ENCODE measurements around the gene CLCN3. TPM values are rescaled to one million over a fixed set of nuclear protein-coding genes. Genes with fewer than 3 reads are reported as not detected.

CLCN3 gene
- total and polyA plus RNA-seq, 9 of the 15 experiments (the other 6 are each of a cell fraction or from before 2014, with no cell fraction given): 12.7 to 60.6 (median 38.5) TPM

DNA sequence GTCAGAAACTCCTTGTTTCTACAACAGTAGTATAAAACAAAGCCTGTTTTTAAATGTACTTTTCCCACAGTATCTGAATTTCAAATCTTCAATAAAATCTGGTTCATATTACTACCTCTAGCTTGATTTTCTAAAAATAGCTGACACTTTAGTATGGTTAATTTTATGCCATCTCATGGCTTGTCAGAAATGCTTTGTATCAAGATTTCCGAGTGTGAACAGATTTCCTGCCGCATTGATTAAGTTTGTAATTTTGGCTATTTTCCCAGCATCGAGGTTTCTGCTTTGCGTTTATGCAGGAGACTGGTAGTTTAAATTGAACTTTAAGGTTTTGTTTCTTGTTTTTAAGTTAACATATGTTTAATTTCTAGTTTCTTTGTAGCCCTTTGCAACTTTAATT lies 44.2 kb downstream of the CLCN3 start:
- intact Hi-C loops (cut with micrococcal nuclease): loop anchor here (5.0 kb wide), 1 partner anchor 93 kb away; the partner anchor contains the start of gene HPF1
- H3K79me2 ChIP-seq (ENCODE audit: control insufficient read depth, insufficient read depth, low read length): peaks cover 94% of the 10 kb centered on the region
- in situ Hi-C loops (cut with MboI): no loop called here

More for the DNA sequence above, 44.2 kb downstream of the CLCN3 start:
- H3K9me3 ChIP-seq (replicated peaks; ENCODE audit: control insufficient read depth, insufficient read depth, low read depth, low read length): peaks cover 7% of the 10 kb centered on the region
- ATAC-seq (no peak), FAIRE-seq (no peak), DNase-seq (ENCODE audit: extremely low read depth in 1 of 4, low spot score in 3 of 4) (no peak)
- H2AFZ ChIP-seq (ENCODE audit: low read depth, low read length): no peak overlapping the region
- H4K20me1 ChIP-seq (replicated peaks; ENCODE audit: control insufficient read depth, insufficient read depth, low read length): no peaks in the 10 kb centered on the region
- ChIA-PET CTCF (ENCODE audit: low intra/inter-chr PET ratio) (no interaction called here), POLR2A (interaction anchor here (1.3 kb wide), 1 partner anchor 15 kb away, joined by 3 read pairs; no protein-coding TSS in a partner anchor)
- no peak overlapping the region for H3K9ac ChIP-seq (ENCODE audit: insufficient read depth in 1 of 2, low read depth in 2 of 2, low read length in 2 of 2)
- no peaks in the 10 kb centered on the region for H3K27me3 ChIP-seq (ENCODE audit: control insufficient read depth in 2 of 2, insufficient read depth in 2 of 2, low read length in 2 of 2)
- H3K4me1 ChIP-seq (replicated peaks in 1 of 2; ENCODE audit: control insufficient read depth in 2 of 2, insufficient read depth in 2 of 2, low read length in 2 of 2): peaks cover 0 to 10% of the 10 kb centered on the region in 2 experiments; a peak in 2 of 5 replicates
- no peak overlapping the region; the same call in 2 of the 3 replicates for H3K27ac ChIP-seq (ENCODE audit: extremely low read depth, low read depth, low read length)
- no peaks in the 10 kb centered on the region for H3K9me1 ChIP-seq (ENCODE audit: control insufficient read depth, insufficient read depth, low read length)
- H3K36me3 ChIP-seq (ENCODE audit: control insufficient read depth, insufficient read depth, low read length): peaks cover 19% of the 10 kb centered on the region
- TF ChIP-seq MAFG (tag; conservative IDR thresholded peaks at IDR 0.05): peak; percentile 61
- TF ChIP-seq KDM1A (IDR thresholded peaks at IDR 0.05): peak; percentile 89 to 91
- no peak for TF ChIP-seq CREBBP (IDR thresholded peaks at IDR 0.05; ENCODE audit: low read depth, low read length)
- no peak for TF ChIP-seq CREB3L1 (IDR thresholded peaks at IDR 0.05; ENCODE audit: borderline replicate concordance, low read depth)
- no peak for TF ChIP-seq SREBF2 (CRISPR knock-in tag; IDR thresholded peaks at IDR 0.05)
- TF ChIP-seq ZNF316 (IDR thresholded peaks at IDR 0.05): peak; percentile 90
- peak; percentile 21; the same call in 1 of the 2 replicates for TF ChIP-seq HDAC2 (IDR thresholded peaks at IDR 0.05)
- peak in 1 of 2 experiments; percentile 49; a peak in 2 of 4 replicates for TF ChIP-seq RCOR1 (IDR thresholded peaks at IDR 0.05; ENCODE audit: borderline replicate concordance in 1 of 2, low read depth in 2 of 2, low read length in 2 of 2)
- TF ChIP-seq C11orf30 (IDR thresholded peaks at IDR 0.05; ENCODE audit: low read depth): peak; percentile 59; the same call in 1 of the 2 replicates
- peak; percentile 24; the same call in 1 of the 2 replicates for TF ChIP-seq CBFA2T3 (IDR thresholded peaks at IDR 0.05)
- peak; percentile 64 for TF ChIP-seq MEF2A (IDR thresholded peaks at IDR 0.05; ENCODE audit: control insufficient read depth, low read depth, low read length)
- TF ChIP-seq NFE2L1 (tag; IDR thresholded peaks at IDR 0.05; ENCODE audit: borderline replicate concordance, low read depth): 0 out of 2 replicates have a peak, but pooled peaks have one; percentile 15
- peak in 1 of 2 experiments; percentile 38; a peak in 2 of 4 replicates for TF ChIP-seq HDAC1 (IDR thresholded peaks at IDR 0.05)
- TF ChIP-seq ZNF766 (CRISPR knock-in tag; conservative IDR thresholded peaks at IDR 0.05): no peak
- TF ChIP-seq MEIS2 (IDR thresholded peaks at IDR 0.05; ENCODE audit: partially characterized antibody): peak; percentile 28
- TF ChIP-seq NFE2 (IDR thresholded peaks at IDR 0.05; ENCODE audit: low read depth): peak; percentile 70
- peak; percentile 33 for TF ChIP-seq NFIC (IDR thresholded peaks at IDR 0.05)
- BruUV-seq (replicated peaks): no TSS peak
- no peak overlapping the region for H3K4me2 ChIP-seq (ENCODE audit: insufficient read depth, low read length)
- WGBS (ENCODE audit: insufficient coverage, low coverage, missing lambda C conversion rate): 13% methylated on average over 4 of the region's 4 CpGs
- no peak overlapping the region for H3K4me3 ChIP-seq

Measured in K562 (cell line).